Glutamatergic neuron (in vitro differentiated cells): Measurements from ENCODE around the gene GHR. TPM values are rescaled to one million over a fixed set of nuclear protein-coding genes. Genes with fewer than 3 reads are reported as not detected.
"Not testable (repeated sequence)": the region's sequence is repeated elsewhere in the genome, so short reads cannot be mapped to it uniquely, and the experiment has no call there.

Experiments
- DNase-seq: peaks from one replicate; pipeline ENCODE4 v3.0.0; 2022
- H3K27ac Mint-ChIP-seq: one replicate; pipeline ENCODE4 v1.8.0; 2020; ENCODE audit warnings: mild to moderate bottlenecking, mixed read lengths, inconsistent platforms; ENCODE audit not compliant: unreplicated experiment
- H3K27me3 Mint-ChIP-seq: one replicate; pipeline ENCODE4 v1.8.0; 2020; ENCODE audit warnings: mild to moderate bottlenecking, moderate library complexity, mixed read lengths, inconsistent platforms; ENCODE audit not compliant: unreplicated experiment
- H3K36me3 Mint-ChIP-seq: one replicate; pipeline ENCODE4 v1.8.0; 2020; ENCODE audit warnings: mild to moderate bottlenecking, mixed read lengths, inconsistent platforms; ENCODE audit not compliant: unreplicated experiment
- H3K4me1 Mint-ChIP-seq: one replicate; pipeline ENCODE4 v1.8.0; 2020; ENCODE audit warnings: mild to moderate bottlenecking, low read depth, mixed read lengths, inconsistent platforms; ENCODE audit not compliant: unreplicated experiment
- H3K4me3 Mint-ChIP-seq: one replicate; pipeline ENCODE4 v1.8.0; 2020; ENCODE audit warnings: mild to moderate bottlenecking, mixed read lengths, inconsistent platforms; ENCODE audit not compliant: unreplicated experiment
- H3K9me3 Mint-ChIP-seq: one replicate; pipeline ENCODE4 v1.8.0; 2020; ENCODE audit warnings: mild to moderate bottlenecking, moderate library complexity, mixed read lengths, inconsistent platforms; ENCODE audit not compliant: unreplicated experiment
- total RNA-seq: library from RNA; stranded (reverse); fragmentation: NEBNext Ultra II Directional; extraction: Animal tissue kit (Norgen Biotek cat#: 25700); gene quantifications from one replicate; pipeline ENCODE4 v1.2.1, GENCODE V29; 2021; ENCODE audit not compliant: unreplicated experiment
- TF ChIP-seq, protein P1 (sequence below): fragments of 200-600 bp; sonication (generic); IDR thresholded peaks from one replicate; pipeline ENCODE4 v1.5.0; 2021; ENCODE audit not compliant: partially characterized antibody, unreplicated experiment

Gene GHR
- total RNA-seq, 1 donor from 2014 or later: not detected

DNA sequence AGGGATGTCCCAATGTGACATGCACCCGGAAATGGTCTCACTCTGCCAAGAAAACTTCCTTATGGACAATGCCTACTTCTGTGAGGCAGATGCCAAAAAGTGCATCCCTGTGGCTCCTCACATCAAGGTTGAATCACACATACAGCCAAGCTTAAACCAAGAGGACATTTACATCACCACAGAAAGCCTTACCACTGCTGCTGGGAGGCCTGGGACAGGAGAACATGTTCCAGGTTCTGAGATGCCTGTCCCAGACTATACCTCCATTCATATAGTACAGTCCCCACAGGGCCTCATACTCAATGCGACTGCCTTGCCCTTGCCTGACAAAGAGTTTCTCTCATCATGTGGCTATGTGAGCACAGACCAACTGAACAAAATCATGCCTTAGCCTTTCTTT lies 295.8 kb downstream of the GHR start:
- Mint-ChIP-seq H3K27me3 (no peaks in the 10 kb centered on the region), H3K27ac (no peak overlapping the region)

DNA sequence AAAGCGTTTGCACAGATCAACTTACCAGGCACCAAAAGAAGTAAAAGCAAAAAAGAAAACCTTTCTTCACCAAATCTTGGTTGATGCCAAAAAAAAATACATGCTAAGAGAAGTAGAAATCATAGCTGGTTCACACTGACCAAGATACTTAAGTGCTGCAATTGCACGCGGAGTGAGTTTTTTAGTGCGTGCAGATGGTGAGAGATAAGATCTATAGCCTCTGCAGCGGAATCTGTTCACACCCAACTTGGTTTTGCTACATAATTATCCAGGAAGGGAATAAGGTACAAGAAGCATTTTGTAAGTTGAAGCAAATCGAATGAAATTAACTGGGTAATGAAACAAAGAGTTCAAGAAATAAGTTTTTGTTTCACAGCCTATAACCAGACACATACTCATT lies 297.0 kb downstream of the GHR start:
- H3K4me3 Mint-ChIP-seq: no peak overlapping the region
- peaks cover 6% of the 10 kb centered on the region for H3K4me1 Mint-ChIP-seq
- no peaks in the 10 kb centered on the region for H3K36me3 Mint-ChIP-seq
- no peak for DNase-seq
- no peaks in the 10 kb centered on the region for H3K27me3 Mint-ChIP-seq
- H3K27ac Mint-ChIP-seq: no peak overlapping the region
- H3K9me3 Mint-ChIP-seq: no peaks in the 10 kb centered on the region
- TF ChIP-seq, protein P1, sequence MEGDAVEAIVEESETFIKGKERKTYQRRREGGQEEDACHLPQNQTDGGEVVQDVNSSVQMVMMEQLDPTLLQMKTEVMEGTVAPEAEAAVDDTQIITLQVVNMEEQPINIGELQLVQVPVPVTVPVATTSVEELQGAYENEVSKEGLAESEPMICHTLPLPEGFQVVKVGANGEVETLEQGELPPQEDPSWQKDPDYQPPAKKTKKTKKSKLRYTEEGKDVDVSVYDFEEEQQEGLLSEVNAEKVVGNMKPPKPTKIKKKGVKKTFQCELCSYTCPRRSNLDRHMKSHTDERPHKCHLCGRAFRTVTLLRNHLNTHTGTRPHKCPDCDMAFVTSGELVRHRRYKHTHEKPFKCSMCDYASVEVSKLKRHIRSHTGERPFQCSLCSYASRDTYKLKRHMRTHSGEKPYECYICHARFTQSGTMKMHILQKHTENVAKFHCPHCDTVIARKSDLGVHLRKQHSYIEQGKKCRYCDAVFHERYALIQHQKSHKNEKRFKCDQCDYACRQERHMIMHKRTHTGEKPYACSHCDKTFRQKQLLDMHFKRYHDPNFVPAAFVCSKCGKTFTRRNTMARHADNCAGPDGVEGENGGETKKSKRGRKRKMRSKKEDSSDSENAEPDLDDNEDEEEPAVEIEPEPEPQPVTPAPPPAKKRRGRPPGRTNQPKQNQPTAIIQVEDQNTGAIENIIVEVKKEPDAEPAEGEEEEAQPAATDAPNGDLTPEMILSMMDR: no peak

More for the DNA sequence above, 295.8 kb downstream of the GHR start:
- H3K4me3 Mint-ChIP-seq: no peak overlapping the region
- H3K4me1 Mint-ChIP-seq: peaks cover 6% of the 10 kb centered on the region
- TF ChIP-seq, protein P1: no peak
- H3K9me3 Mint-ChIP-seq: no peaks in the 10 kb centered on the region
- no peak for DNase-seq
- no peaks in the 10 kb centered on the region for H3K36me3 Mint-ChIP-seq

DNA sequence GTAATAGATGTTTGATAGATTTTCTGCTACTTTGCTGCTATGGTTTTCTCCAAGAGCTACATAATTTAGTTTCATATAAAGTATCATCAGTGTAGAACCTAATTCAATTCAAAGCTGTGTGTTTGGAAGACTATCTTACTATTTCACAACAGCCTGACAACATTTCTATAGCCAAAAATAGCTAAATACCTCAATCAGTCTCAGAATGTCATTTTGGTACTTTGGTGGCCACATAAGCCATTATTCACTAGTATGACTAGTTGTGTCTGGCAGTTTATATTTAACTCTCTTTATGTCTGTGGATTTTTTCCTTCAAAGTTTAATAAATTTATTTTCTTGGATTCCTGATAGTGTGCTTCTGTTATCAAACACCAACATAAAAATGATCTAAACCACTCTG lies 298.2 kb downstream of the GHR start:
- no peak overlapping the region for H3K27ac Mint-ChIP-seq
- no peaks in the 10 kb centered on the region for H3K36me3 Mint-ChIP-seq
- peaks cover 6% of the 10 kb centered on the region for H3K4me1 Mint-ChIP-seq
- no peaks in the 10 kb centered on the region for H3K9me3 Mint-ChIP-seq
- no peaks in the 10 kb centered on the region for H3K27me3 Mint-ChIP-seq
- DNase-seq: no peak
- H3K4me3 Mint-ChIP-seq: no peak overlapping the region
- TF ChIP-seq, protein P1: no peak

DNA sequence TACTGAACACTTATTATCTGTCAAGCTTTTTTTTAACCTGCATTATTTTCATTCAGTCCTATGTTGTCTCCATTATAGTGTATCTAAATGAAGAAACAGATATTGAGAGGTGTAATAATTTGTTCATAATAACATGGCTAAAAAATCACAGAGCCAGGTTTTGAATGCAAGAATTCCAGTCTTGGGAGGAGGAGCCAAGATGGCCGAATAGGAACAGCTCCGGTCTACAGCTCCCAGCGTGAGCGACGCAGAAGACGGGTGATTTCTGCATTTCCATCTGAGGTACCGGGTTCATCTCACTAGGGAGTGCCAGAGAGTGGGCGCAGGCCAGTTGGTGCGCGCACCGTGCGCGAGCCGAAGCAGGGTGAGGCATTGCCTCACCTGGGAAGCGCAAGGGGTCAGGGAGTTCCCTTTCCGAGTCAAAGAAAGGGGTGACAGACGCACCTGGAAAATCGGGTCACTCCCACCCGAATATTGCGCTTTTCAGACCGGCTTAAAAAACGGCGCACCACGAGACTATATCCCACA lies 311.4 kb downstream of the GHR start:
- not testable (repeated sequence) for DNase-seq, H3K4me3 Mint-ChIP-seq, H3K27ac Mint-ChIP-seq, H3K9me3 Mint-ChIP-seq, H3K4me1 Mint-ChIP-seq, H3K27me3 Mint-ChIP-seq, H3K36me3 Mint-ChIP-seq

DNA sequence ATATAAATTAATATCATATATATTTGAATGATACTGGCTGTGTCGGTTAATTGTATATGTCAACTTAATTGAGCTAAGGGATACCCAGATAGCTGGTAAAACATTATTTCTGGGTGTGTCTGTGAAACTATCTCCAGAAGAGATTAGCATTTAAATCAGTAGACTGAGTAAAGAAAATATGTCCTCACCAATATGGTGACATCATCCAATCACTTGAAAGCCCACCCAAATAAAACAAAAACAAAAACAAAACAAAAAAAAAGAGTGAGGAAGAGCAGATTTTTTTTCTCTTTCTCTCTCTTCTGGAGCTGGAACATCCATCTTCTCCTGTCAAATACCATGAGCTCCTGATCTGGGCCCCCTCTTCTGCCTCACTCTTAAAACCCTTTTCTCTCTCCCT lies 317.7 kb downstream of the GHR start:
- Mint-ChIP-seq H3K36me3 (no peaks in the 10 kb centered on the region), H3K9me3 (peaks cover 2% of the 10 kb centered on the region), H3K27ac (no peak overlapping the region), H3K4me3 (no peak overlapping the region), H3K4me1 (no peaks in the 10 kb centered on the region), H3K27me3 (peaks cover 4% of the 10 kb centered on the region)
- TF ChIP-seq, protein P1: no peak
- DNase-seq: no peak
